Embryonic facial prominence (tissue), 1 donor: ENCODE data around the gene GAST.
"Not testable (repeated sequence)": the region's sequence is repeated elsewhere in the genome, so short reads cannot be mapped to it uniquely, and the experiment has no call there.

Experiments used
- DNase-seq: peaks from one replicate; pipeline ENCODE4 v3.0.0-alpha.2; 2016; ENCODE audit errors: extremely low spot score

The GAST gene

GRCh38 chr17:41711669-41712400 lies at the start of gene GAST:
GAST (plus strand) TSS chr17:41712331; CDS start chr17:41715437, 3,106 bp downstream.
- no peak for DNase-seq

- no peak for DNase-seq
Observed at GRCh38 chr17:41663451-41664171, 48.5 kb upstream of the GAST start.

GRCh38 chr17:41664172-41664457 lies 48.0 kb upstream of the GAST start:
- DNase-seq: no peak

GRCh38 chr17:41664587-41665565 lies 47.3 kb upstream of the GAST start:
- DNase-seq: no peak

- peak; percentile 49 for DNase-seq
Observed at GRCh38 chr17:41665566-41666236, 46.4 kb upstream of the GAST start.

- no peak for DNase-seq
Observed at GRCh38 chr17:41666237-41666641, 45.9 kb upstream of the GAST start.

GRCh38 chr17:41666708-41667279 lies 45.3 kb upstream of the GAST start:
- peak; percentile 45 for DNase-seq

GRCh38 chr17:41667280-41668041 lies 44.7 kb upstream of the GAST start:
- DNase-seq: no peak

- DNase-seq: no peak
Observed at GRCh38 chr17:41672153-41672552, 40.0 kb upstream of the GAST start.

GRCh38 chr17:41675157-41676057 lies 36.7 kb upstream of the GAST start:
- DNase-seq: not testable (repeated sequence)

- no peak for DNase-seq
Observed at GRCh38 chr17:41676058-41676419, 36.1 kb upstream of the GAST start.

GRCh38 chr17:41678411-41678906 lies 33.7 kb upstream of the GAST start:
- DNase-seq: no peak

GRCh38 chr17:41678907-41679739 lies 33.0 kb upstream of the GAST start:
- DNase-seq: no peak

- DNase-seq: no peak
Observed at GRCh38 chr17:41679740-41680425, 32.2 kb upstream of the GAST start.

GRCh38 chr17:41680426-41681040 lies 31.6 kb upstream of the GAST start:
- no peak for DNase-seq

- DNase-seq: no peak
Observed at GRCh38 chr17:41681776-41682175, 30.4 kb upstream of the GAST start.

GRCh38 chr17:41682631-41683030 lies 29.5 kb upstream of the GAST start:
- DNase-seq: no peak
